GM12892 (cell line): Measurements from ENCODE around the gene MTSS2.

Experiments used
- POLR2A ChIP-seq: IDR thresholded peaks from 2 replicates; pipeline ENCODE4 v1.6.1; 2011; ENCODE audit warnings: low read depth, low read length, control low read depth
- POLR2AphosphoS5 ChIP-seq: IDR thresholded peaks from 2 replicates; pipeline ENCODE4 v1.6.1; 2011; ENCODE audit warnings: low read depth, low read length, control low read depth
- TAF1 ChIP-seq: IDR thresholded peaks from 2 replicates; pipeline ENCODE4 v1.6.1; 2011; ENCODE audit warnings: low read depth, mild to moderate bottlenecking, control low read depth, low read length, borderline replicate concordance

DNA sequence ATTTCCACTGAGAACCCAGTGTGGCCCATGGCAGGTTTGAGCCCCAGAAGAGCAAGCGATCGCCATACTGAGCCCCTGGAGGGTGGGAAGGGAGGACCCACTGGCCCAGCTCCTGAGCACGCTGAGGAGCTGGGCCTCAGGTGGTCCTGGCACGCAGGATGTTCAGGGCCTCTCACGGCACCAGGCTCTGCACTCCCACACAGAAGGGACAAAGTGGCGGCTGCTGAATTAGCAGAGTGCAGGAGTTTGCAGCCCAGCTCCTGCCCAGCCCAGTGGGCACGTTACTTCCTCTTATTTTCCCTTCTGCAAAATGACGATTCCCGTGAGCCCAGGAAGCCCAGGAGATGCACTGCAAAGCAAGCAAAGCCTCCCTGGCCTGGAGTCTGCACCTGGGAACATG lies 42.3 kb upstream of the MTSS2 start:
- TF ChIP-seq TAF1, result no peak
- TF ChIP-seq POLR2A, result no peak
- no peak for TF ChIP-seq POLR2AphosphoS5
